H9 (cell line): Measurements from ENCODE around the gene EPM2A. TPM values are rescaled to one million over a fixed set of nuclear protein-coding genes. Genes with fewer than 3 reads are reported as not detected.

Experiments
- DNase-seq: peaks from one replicate; pipeline ENCODE4 v3.0.0-alpha.2; 2017
- H2AFZ ChIP-seq: one replicate; pipeline ENCODE4 v1.6.1; 2013; ENCODE audit warnings: mild to moderate bottlenecking, low read length, control low read depth, moderate library complexity
- H2AK5ac ChIP-seq: 2 replicates; pipeline ENCODE4 v1.6.1; 2013; ENCODE audit warnings: low read length, control low read depth, mixed read lengths; ENCODE audit not compliant: insufficient read length
- H2BK120ac ChIP-seq: one replicate; pipeline ENCODE4 v1.6.1; 2013; ENCODE audit warnings: low read depth, mild to moderate bottlenecking, low read length, control low read depth, inconsistent platforms; ENCODE audit not compliant: poor library complexity, severe bottlenecking
- H2BK12ac ChIP-seq: 2 replicates; pipeline ENCODE4 v1.6.1; 2013; ENCODE audit warnings: low read length, control low read depth, mixed read lengths, low read depth; ENCODE audit not compliant: insufficient read length
- H2BK15ac ChIP-seq: 2 replicates; pipeline ENCODE4 v1.6.1; 2013; ENCODE audit warnings: low read depth, low read length, control low read depth
- H2BK20ac ChIP-seq: one replicate; pipeline ENCODE4 v1.6.1; 2013; ENCODE audit warnings: low read depth, mild to moderate bottlenecking, low read length, control low read depth, inconsistent platforms; ENCODE audit not compliant: poor library complexity, severe bottlenecking
- H2BK5ac ChIP-seq: 2 replicates; pipeline ENCODE4 v1.6.1; 2013; ENCODE audit warnings: low read length, control low read depth, mixed read lengths; ENCODE audit not compliant: insufficient read length
- H3K14ac ChIP-seq: 2 replicates; pipeline ENCODE4 v1.6.1; 2013; ENCODE audit warnings: low read length, control low read depth; ENCODE audit not compliant: insufficient read depth
- H3K18ac ChIP-seq: 2 replicates; pipeline ENCODE4 v1.6.1; 2013; ENCODE audit warnings: low read depth, mild to moderate bottlenecking, mixed read lengths, low read length, control low read depth; ENCODE audit not compliant: insufficient read length
- H3K23ac ChIP-seq: 2 replicates; pipeline ENCODE4 v1.6.1; 2013; ENCODE audit warnings: low read length, control low read depth, mixed read lengths, low read depth; ENCODE audit not compliant: insufficient read length
- H3K23me2 ChIP-seq: 2 replicates; pipeline ENCODE4 v1.6.1; 2013; ENCODE audit warnings: low read depth, mild to moderate bottlenecking, mixed read lengths, low read length, control low read depth; ENCODE audit not compliant: insufficient read length, poor library complexity, severe bottlenecking
- H3K27ac ChIP-seq: 2 replicates; pipeline ENCODE4 v1.5.1; 2013; ENCODE audit warnings: low read length, control low read depth, mixed read lengths, low read depth; ENCODE audit not compliant: insufficient read length
- H3K27me3 ChIP-seq: 2 replicates; pipeline ENCODE4 v1.6.1; 2013; ENCODE audit warnings: low read length, control low read depth, inconsistent platforms; ENCODE audit not compliant: insufficient read depth
- H3K4ac ChIP-seq: 2 replicates; pipeline ENCODE4 v1.6.1; 2013; ENCODE audit warnings: low read depth, mild to moderate bottlenecking, control low read depth, inconsistent platforms, low read length, moderate library complexity
- H3K4me1 ChIP-seq: 2 replicates; pipeline ENCODE4 v1.6.1; 2013; ENCODE audit warnings: low read length, control low read depth, inconsistent platforms; ENCODE audit not compliant: insufficient read depth
- H3K4me2 ChIP-seq: 2 replicates; pipeline ENCODE4 v1.6.1; 2013; ENCODE audit warnings: low read length, control low read depth, mixed read lengths; ENCODE audit not compliant: insufficient read length, insufficient read depth
- H3K56ac ChIP-seq: 2 replicates; pipeline ENCODE4 v1.6.1; 2013; ENCODE audit warnings: low read depth, mild to moderate bottlenecking, mixed read lengths, low read length, control low read depth; ENCODE audit not compliant: insufficient read length
- H3K79me1 ChIP-seq: 2 replicates; pipeline ENCODE4 v1.6.1; 2013; ENCODE audit warnings: low read depth, mild to moderate bottlenecking, moderate library complexity, low read length, control low read depth, inconsistent platforms; ENCODE audit not compliant: insufficient read depth, poor library complexity, severe bottlenecking
- H3K79me2 ChIP-seq: 2 replicates; pipeline ENCODE4 v1.6.1; 2013; ENCODE audit warnings: low read length, control low read depth, inconsistent platforms; ENCODE audit not compliant: insufficient read depth
- H3K9ac ChIP-seq: 2 replicates; pipeline ENCODE4 v1.6.1; 2013; ENCODE audit warnings: low read length, control low read depth, mixed read lengths; ENCODE audit not compliant: insufficient read length; ENCODE audit errors: extremely low read depth
- H3K9me3 ChIP-seq: one replicate; pipeline ENCODE4 v1.6.1; 2013; ENCODE audit warnings: low read depth, low read length, inconsistent platforms; ENCODE audit not compliant: control insufficient read depth
- H3T11ph ChIP-seq: one replicate; pipeline ENCODE4 v1.6.1; 2013; ENCODE audit warnings: mild to moderate bottlenecking, low read length, control low read depth, inconsistent platforms
- H4K20me1 ChIP-seq: one replicate; pipeline ENCODE4 v1.6.1; 2013; ENCODE audit not compliant: control insufficient read depth, insufficient read length, insufficient read depth
- H4K5ac ChIP-seq: 2 replicates; pipeline ENCODE4 v1.6.1; 2013; ENCODE audit warnings: low read depth, mild to moderate bottlenecking, mixed read lengths, low read length, control low read depth; ENCODE audit not compliant: insufficient read length
- H4K8ac ChIP-seq: replicated peaks from 2 replicates; pipeline ENCODE4 v1.6.1; 2013; ENCODE audit warnings: low read length, control low read depth, mixed read lengths, low read depth; ENCODE audit not compliant: insufficient read length
- H4K91ac ChIP-seq: 2 replicates; pipeline ENCODE4 v1.6.1; 2013; ENCODE audit warnings: low read depth, mild to moderate bottlenecking, moderate library complexity, mixed read lengths, low read length, control low read depth; ENCODE audit not compliant: insufficient read length
- H3K27ac Mint-ChIP-seq, 3 experiments: 2 replicates in 2 of 3; 3 replicates in 1 of 3; pipeline ENCODE4 v1.8.0; 2020 to 2021; ENCODE audit warnings: mixed read lengths in 3 of 3, mild to moderate bottlenecking in 1 of 3, moderate library complexity in 1 of 3
- H3K27me3 Mint-ChIP-seq: 2 replicates; pipeline ENCODE4 v1.8.0; 2021; ENCODE audit warnings: low read depth, mild to moderate bottlenecking, moderate library complexity, mixed read lengths
- H3K36me3 Mint-ChIP-seq, 3 experiments: 2 replicates in 2 of 3; 3 replicates in 1 of 3; pipeline ENCODE4 v1.8.0; 2020 to 2021; ENCODE audit warnings: low read depth in 3 of 3, mixed read lengths in 3 of 3; ENCODE audit not compliant: insufficient read depth in 1 of 3
- H3K4me1 Mint-ChIP-seq, 2 experiments: 2 replicates each; pipeline ENCODE4 v1.8.0; 2020; ENCODE audit warnings: mixed read lengths in 2 of 2
- H3K4me3 Mint-ChIP-seq, 2 experiments: 2 replicates in 1 of 2; 3 replicates in 1 of 2; pipeline ENCODE4 v1.8.0; 2020 to 2021; ENCODE audit warnings: mild to moderate bottlenecking in 2 of 2, mixed read lengths in 2 of 2, moderate library complexity in 1 of 2
- H3K9me3 Mint-ChIP-seq, 2 experiments: 2 replicates in 1 of 2; 3 replicates in 1 of 2; pipeline ENCODE4 v1.8.0; 2020; ENCODE audit warnings: mild to moderate bottlenecking in 2 of 2, mixed read lengths in 2 of 2, moderate library complexity in 1 of 2
- WGBS: extraction: QIAGEN DNeasy Blood & Tissue Kit; methylation state at CpG from one replicate; pipeline ENCODE4 v1.1.7; 2013; ENCODE audit warnings: missing lambda C conversion rate, low lambda C conversion rate, mixed read lengths; ENCODE audit not compliant: insufficient read length; ENCODE audit errors: extremely low coverage; 5-methylcytosine and 5-hydroxymethylcytosine counted together
- total RNA-seq: library from RNA; stranded (reverse); gene quantifications from 2 replicates; pipeline ENCODE4 v1.2.1, GENCODE V29; 2021
- TF ChIP-seq, protein P1 (sequence below): fragments of 200-600 bp; sonication (generic); conservative IDR thresholded peaks from 3 replicates; pipeline ENCODE4 v1.8.0; 2021; ENCODE audit warnings: antibody characterized with exemption, mild to moderate bottlenecking

The EPM2A gene
- total RNA-seq, 1 experiment from 2014 or later = 8.2 TPM

GRCh38 chr6:145651988-145652387 is 83.3 kb downstream of the EPM2A start:
- H4K91ac ChIP-seq = no peak overlapping the region
- Mint-ChIP-seq H3K27ac (no peak overlapping the region), H3K9me3 (no peaks in the 10 kb centered on the region), H3K27me3 (no peaks in the 10 kb centered on the region), H3K4me3 (no peak overlapping the region), H3K4me1 (no peaks in the 10 kb centered on the region), H3K36me3 (no peaks in the 10 kb centered on the region)
- no peaks in the 10 kb centered on the region for H3K79me1 ChIP-seq
- H2BK12ac ChIP-seq = no peak overlapping the region
- no peak overlapping the region for H2BK5ac ChIP-seq
- no peak overlapping the region for H2BK120ac ChIP-seq
- H2AFZ ChIP-seq = no peak overlapping the region
- H3K4me1 ChIP-seq = no peaks in the 10 kb centered on the region; the same call in 1 of the 2 replicates
- no peak overlapping the region for H3K27ac ChIP-seq
- no peak for DNase-seq
- H3K79me2 ChIP-seq = no peaks in the 10 kb centered on the region
- no peak overlapping the region for H3K23ac ChIP-seq
- no peak overlapping the region for H3T11ph ChIP-seq
- H4K5ac ChIP-seq = no peak overlapping the region
- H3K27me3 ChIP-seq = no peaks in the 10 kb centered on the region
- H3K18ac ChIP-seq = no peak overlapping the region
- no peak overlapping the region for H3K4me2 ChIP-seq
- no peak overlapping the region for H3K14ac ChIP-seq
- H3K4ac ChIP-seq = no peak overlapping the region
- no peak overlapping the region for H3K9ac ChIP-seq
- no peak overlapping the region for H2BK15ac ChIP-seq
- H3K9me3 ChIP-seq = no peaks in the 10 kb centered on the region
- no peaks in the 10 kb centered on the region for H3K23me2 ChIP-seq
- H3K56ac ChIP-seq = no peak overlapping the region
- H2BK20ac ChIP-seq = no peak overlapping the region
- WGBS = no CpG with 5 or more reads among the region's 2 CpGs
- H2AK5ac ChIP-seq = no peak overlapping the region
- TF ChIP-seq, protein P1, sequence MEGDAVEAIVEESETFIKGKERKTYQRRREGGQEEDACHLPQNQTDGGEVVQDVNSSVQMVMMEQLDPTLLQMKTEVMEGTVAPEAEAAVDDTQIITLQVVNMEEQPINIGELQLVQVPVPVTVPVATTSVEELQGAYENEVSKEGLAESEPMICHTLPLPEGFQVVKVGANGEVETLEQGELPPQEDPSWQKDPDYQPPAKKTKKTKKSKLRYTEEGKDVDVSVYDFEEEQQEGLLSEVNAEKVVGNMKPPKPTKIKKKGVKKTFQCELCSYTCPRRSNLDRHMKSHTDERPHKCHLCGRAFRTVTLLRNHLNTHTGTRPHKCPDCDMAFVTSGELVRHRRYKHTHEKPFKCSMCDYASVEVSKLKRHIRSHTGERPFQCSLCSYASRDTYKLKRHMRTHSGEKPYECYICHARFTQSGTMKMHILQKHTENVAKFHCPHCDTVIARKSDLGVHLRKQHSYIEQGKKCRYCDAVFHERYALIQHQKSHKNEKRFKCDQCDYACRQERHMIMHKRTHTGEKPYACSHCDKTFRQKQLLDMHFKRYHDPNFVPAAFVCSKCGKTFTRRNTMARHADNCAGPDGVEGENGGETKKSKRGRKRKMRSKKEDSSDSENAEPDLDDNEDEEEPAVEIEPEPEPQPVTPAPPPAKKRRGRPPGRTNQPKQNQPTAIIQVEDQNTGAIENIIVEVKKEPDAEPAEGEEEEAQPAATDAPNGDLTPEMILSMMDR = no peak
- H4K8ac ChIP-seq = no peak overlapping the region
- H4K20me1 ChIP-seq = no peaks in the 10 kb centered on the region
